ENCODE measurements around the gene BBX.
"Not testable (repeated sequence)": the region's sequence is repeated elsewhere in the genome, so short reads cannot be mapped to it uniquely, and the experiment has no call there.

Gene BBX

GRCh38 chr3:107689355-107689754, 166.6 kb downstream of the BBX start:
- no peak for DNase-seq

- peak in 1 of 2 experiments; percentile 51 for DNase-seq
Observed at GRCh38 chr3:107690522-107691138, 167.9 kb downstream of the BBX start.

- DNase-seq = not testable (repeated sequence)
Observed at GRCh38 chr3:107691984-107692383, 169.2 kb downstream of the BBX start.

- DNase-seq = not testable (repeated sequence)
Observed at GRCh38 chr3:107697348-107697747, 174.6 kb downstream of the BBX start.

GRCh38 chr3:107697855-107698254, 175.1 kb downstream of the BBX start:
- DNase-seq = not testable (repeated sequence)

GRCh38 chr3:107699682-107700081, 176.9 kb downstream of the BBX start:
- no peak for DNase-seq

- DNase-seq = no peak
Observed at GRCh38 chr3:107701299-107701698, 178.5 kb downstream of the BBX start.

GRCh38 chr3:107704477-107704876, 181.7 kb downstream of the BBX start:
- no peak for DNase-seq

GRCh38 chr3:107705046-107705445, 182.3 kb downstream of the BBX start:
- no peak for DNase-seq

- DNase-seq = no peak
Observed at GRCh38 chr3:107710851-107711250, 188.1 kb downstream of the BBX start.

- no peak for DNase-seq
Observed at GRCh38 chr3:107716734-107717133, 194.0 kb downstream of the BBX start.

- no peak for DNase-seq
Observed at GRCh38 chr3:107718547-107718946, 195.8 kb downstream of the BBX start.

GRCh38 chr3:107727102-107727501, 204.3 kb downstream of the BBX start:
- DNase-seq = no peak

- no peak for DNase-seq
Observed at GRCh38 chr3:107729686-107730085, 206.9 kb downstream of the BBX start.

- DNase-seq = no peak
Observed at GRCh38 chr3:107734317-107734716, 211.6 kb downstream of the BBX start.

- DNase-seq = no peak
Observed at GRCh38 chr3:107737914-107738313, 215.2 kb downstream of the BBX start.

GRCh38 chr3:107738486-107739183, 215.9 kb downstream of the BBX start:
- DNase-seq = no peak

GRCh38 chr3:107739227-107739626, 216.5 kb downstream of the BBX start:
- no peak for DNase-seq

GRCh38 chr3:107740992-107741896, 218.5 kb downstream of the BBX start:
- peak in 1 of 2 experiments; percentile 25 for DNase-seq

- no peak for DNase-seq
Observed at GRCh38 chr3:107745354-107745753, 222.6 kb downstream of the BBX start.

GRCh38 chr3:107752202-107752990, 229.6 kb downstream of the BBX start:
- peak in 1 of 2 experiments; percentile 26 for DNase-seq

- DNase-seq = peak in 1 of 2 experiments; percentile 53
Observed at GRCh38 chr3:107753494-107753893, 230.7 kb downstream of the BBX start.

GRCh38 chr3:107753976-107754375, 231.2 kb downstream of the BBX start:
- DNase-seq = no peak

Measured in SW 1271 (cell line).